Measurements from ENCODE around the gene SPAG16.

The SPAG16 gene

DNA sequence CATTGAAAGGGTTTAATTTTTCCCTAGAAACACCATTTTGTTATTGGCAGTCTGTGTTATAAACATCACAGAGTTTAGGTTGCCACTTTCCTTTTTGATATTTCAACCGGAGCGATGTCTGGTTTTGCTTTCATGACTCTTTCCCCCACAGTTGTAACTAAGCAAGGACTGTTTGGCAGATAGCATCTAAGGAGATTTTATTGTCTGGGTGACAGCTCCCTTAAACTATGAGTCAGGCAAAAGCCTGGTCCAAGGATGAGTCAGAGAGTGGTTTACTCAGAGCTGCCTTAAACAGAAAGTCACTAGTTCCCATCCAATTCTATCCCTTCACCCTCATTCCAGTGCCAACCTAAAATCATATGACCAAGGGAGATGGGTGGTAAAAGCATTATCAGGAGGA is 785.0 kb downstream of the SPAG16 start:
- DNase-seq (ENCODE audit: low read depth, low spot score): peak; percentile 55

GRCh38 chr2:214075456-214075855 is 791.2 kb downstream of the SPAG16 start:
- no peak for DNase-seq (ENCODE audit: low read depth, low spot score)

DNA sequence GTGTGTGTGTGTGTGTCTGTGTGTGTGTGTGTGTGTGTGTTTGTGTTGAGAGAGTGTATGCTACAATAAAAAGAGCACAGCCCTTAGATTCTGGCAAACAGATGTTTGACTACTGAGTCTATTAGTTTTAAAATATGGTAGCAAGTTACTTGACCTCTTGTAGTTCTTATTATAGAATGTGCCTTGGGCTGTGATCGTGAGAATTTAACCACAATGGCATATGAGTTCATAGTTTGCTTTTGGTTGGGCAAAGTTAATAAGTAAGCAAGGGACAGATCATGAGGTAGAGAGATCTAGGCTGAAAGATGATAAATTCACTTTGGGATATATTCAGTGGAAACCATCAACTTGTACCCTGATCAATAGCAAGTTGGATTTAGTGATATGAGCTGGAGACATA is 792.3 kb downstream of the SPAG16 start:
- DNase-seq (ENCODE audit: low read depth, low spot score): no peak

DNA sequence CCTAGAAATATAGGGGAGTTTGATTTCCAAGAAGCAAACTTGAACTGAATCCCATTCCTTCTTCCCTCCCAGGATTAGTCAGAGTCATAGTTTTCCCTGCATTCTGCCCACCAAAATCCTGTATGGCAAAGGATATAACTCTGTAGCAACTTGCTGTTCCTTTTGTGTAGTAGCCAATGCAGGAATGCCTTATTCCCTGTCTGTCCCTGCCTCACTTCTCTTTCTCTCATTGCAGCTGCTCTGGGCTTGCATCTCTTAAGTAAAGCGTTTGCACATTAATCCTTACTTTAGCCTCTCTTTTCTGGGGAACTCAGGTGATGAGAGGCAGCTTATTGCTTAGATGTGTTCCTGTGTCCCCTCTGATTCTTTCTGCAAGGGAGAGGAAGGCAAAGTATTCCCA is 793.5 kb downstream of the SPAG16 start:
- DNase-seq (ENCODE audit: low read depth, low spot score): no peak

DNA sequence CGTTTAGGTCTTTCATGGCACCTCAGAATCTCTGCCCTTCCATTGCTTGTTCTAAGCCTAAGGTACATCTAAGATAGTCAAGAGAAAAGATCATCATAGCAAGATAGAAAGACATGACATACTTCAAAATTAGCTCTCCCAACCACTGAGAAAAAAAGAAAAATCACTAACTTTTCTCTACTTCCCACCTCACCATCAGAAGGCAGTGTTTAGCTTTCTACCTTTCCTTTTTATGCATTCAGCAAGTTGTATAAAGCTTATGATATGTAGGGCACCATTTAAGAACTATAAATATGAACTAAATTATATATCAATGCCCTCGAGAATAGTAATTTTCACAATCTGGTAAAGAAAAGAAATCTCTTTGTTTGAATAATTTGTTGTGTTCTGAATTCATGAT is 794.8 kb downstream of the SPAG16 start:
- DNase-seq (ENCODE audit: low read depth, low spot score): no peak

DNA sequence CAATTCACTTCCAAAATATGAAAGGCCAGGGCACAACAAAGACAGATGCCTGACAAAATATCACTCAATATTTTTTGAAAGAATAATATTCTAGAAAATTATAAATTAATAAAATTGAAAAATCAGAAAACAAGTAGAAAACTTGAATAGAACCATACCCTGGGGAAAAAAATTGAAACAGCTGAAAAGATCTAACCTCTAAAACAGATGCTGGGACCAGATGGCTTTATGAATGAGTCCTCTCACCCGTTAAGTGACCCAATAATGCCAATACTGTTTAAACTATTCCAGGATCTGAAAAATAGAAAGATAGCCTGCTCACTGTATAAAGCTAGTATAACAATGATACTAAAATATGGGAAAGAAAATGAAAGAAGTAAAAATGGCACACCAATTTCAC is 804.3 kb downstream of the SPAG16 start:
- no peak for DNase-seq (ENCODE audit: low read depth, low spot score)

- no peak for DNase-seq (ENCODE audit: low read depth, low spot score)
These were observed 812.0 kb downstream of the SPAG16 start for GRCh38 chr2:214096208-214096715.

DNA sequence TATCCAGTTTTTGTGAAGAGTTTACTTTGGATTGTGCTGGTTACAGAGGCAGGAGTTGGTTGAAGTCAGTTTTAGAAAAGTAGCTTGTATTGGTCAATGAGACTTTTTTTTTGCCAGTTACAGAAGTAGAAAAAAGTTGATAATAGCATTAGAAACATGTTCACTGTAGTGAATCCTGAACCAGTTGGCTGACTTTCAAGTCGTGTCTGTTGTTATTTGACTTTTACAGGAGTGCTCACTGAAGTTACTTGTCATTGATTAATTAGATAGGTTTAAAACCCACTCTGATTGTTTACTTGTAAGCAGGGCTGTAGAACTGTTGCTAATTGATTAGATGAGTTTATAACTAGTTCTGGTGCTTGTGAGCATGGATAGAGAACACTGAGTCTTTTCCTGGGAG is 814.5 kb downstream of the SPAG16 start:
- DNase-seq (ENCODE audit: low read depth, low spot score): no peak

DNA sequence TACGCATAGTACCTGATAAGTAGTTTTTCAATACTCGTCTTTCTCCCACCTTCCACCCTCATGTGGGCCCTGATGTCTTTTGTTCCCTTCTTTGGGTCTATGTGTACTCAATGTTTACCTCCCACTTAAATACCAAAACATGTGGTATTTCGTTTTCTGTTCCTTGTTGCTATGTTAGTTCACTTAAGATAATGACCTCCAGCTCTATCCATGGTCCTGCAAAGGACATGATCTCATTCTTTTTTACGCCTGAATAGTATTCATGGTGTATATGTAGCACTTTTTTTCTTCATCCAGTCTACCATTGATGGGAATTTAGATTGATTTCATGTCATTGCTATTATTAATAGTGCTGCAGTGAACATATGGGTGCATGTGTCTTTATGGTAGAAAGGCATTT is 816.2 kb downstream of the SPAG16 start:
- DNase-seq (ENCODE audit: low read depth, low spot score): no peak

GRCh38 chr2:214103276-214104001 is 819.2 kb downstream of the SPAG16 start:
- no peak for DNase-seq (ENCODE audit: low read depth, low spot score)

DNA sequence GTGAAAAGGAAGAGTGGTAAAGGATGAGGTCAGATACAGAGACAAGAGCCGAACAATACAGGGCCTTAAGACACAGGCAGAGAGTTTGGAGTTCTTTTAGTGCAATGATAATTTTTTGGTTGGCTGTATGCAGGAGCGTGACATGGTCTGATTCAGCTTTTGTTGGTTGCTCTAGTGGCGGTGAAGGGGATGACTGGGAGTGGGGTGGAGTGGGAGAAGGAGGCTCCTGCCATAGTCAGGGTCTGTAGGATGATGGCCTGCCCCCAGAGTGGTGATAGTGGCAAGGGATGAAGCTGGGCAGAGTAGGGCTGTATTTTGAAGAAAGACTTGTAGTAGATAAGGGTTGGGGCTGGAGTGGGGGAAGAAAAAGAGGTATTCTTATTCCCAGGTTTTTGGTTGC is 820.0 kb downstream of the SPAG16 start:
- DNase-seq (ENCODE audit: low read depth, low spot score): no peak

GRCh38 chr2:214104967-214105366 is 820.7 kb downstream of the SPAG16 start:
- DNase-seq (ENCODE audit: low read depth, low spot score): no peak

GRCh38 chr2:214107726-214108125 is 823.5 kb downstream of the SPAG16 start:
- DNase-seq (ENCODE audit: low read depth, low spot score): no peak

DNA sequence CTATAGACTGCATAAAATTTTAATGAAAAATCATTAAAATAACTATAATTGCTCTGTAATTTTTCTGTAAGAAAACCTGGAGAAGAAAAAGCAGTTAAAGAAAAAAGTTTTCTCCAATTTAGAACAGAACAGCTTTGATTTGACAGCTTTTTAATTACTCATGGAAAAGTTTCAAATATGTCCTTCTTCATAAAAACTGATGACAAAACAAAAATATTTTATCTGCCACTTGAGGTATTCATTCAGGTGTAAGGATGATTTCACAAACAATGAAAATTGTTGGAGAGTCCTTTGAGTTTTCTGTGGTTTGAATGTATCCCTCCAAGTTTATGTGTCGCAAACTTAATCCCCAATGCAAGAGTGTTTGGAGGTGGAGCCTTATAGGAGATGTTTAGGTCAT is 824.3 kb downstream of the SPAG16 start:
- DNase-seq (ENCODE audit: low read depth, low spot score): no peak

- no peak for DNase-seq (ENCODE audit: low read depth, low spot score)
These were observed 832.8 kb downstream of the SPAG16 start for GRCh38 chr2:214117054-214117453.

GRCh38 chr2:214126135-214126534 is 841.9 kb downstream of the SPAG16 start:
- DNase-seq (ENCODE audit: low read depth, low spot score): peak; percentile 72

- DNase-seq (ENCODE audit: low read depth, low spot score): peak; percentile 27
These were observed 842.9 kb downstream of the SPAG16 start for GRCh38 chr2:214127170-214127569.

GRCh38 chr2:214127571-214127970 is 843.3 kb downstream of the SPAG16 start:
- no peak for DNase-seq (ENCODE audit: low read depth, low spot score)

- no peak for DNase-seq (ENCODE audit: low read depth, low spot score)
These were observed 843.8 kb downstream of the SPAG16 start for GRCh38 chr2:214128040-214128439.

DNA sequence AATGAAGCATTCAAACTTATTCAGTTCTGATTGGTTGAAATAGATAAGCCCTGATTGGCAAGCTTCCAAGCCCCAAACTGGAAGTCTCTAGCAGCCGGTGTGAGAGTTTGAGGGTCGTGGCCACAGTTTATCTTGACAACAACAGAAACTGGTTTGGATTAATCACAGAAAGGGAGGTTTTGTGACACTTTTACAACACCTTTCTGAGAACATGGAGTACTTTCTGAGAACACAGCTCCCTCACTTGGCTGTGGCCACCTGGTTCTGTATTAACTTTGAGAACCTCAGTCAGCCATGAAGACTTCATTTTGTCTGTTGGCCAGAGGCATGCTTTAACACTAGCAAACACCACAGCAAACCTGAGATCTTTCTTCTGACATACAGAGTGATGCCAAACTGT is 845.9 kb downstream of the SPAG16 start:
- DNase-seq (ENCODE audit: low read depth, low spot score): no peak

DNA sequence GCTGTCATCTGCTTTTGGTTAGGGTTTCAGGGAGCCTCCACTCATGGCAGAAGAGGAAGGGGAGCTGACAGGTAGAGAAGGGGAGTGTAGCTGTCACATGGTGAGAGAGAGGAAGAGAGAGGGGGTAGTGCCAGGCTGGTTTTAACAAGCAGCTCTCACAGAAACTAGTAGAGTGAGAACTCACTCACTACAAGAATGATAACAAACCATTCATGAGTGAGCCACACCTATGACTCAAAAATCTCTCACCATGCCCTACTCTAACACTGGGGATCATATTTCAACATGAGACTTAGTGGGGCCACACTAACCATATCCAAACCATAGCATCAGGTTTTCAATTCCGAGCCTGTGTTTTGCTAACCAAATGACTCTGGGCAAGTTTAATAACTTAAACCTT is 851.7 kb downstream of the SPAG16 start:
- no peak for DNase-seq (ENCODE audit: low read depth, low spot score)

- no peak for DNase-seq (ENCODE audit: low read depth, low spot score)
These were observed 854.5 kb downstream of the SPAG16 start for GRCh38 chr2:214138779-214139178.

- peak; percentile 39 for DNase-seq (ENCODE audit: low read depth, low spot score)
These were observed 855.5 kb downstream of the SPAG16 start for GRCh38 chr2:214139630-214140284.

Data from ELF-1 (cell line).